A549 (cell line): ENCODE measurements around the gene SLC36A1.

Experiments used
- ESRRA ChIP-seq: fragments of 150-350 bp; IDR thresholded peaks from 2 replicates; pipeline ENCODE4 v1.6.1; 2014; ENCODE audit warnings: mild to moderate bottlenecking, low read length, borderline replicate concordance
- HOXA7 ChIP-seq: fragments of 250-450 bp; sonication (Bioruptor Pico); IDR thresholded peaks from 2 replicates; pipeline ENCODE4 v1.5.0; 2020; ENCODE audit warnings: mild to moderate bottlenecking, moderate library complexity
- MAFK ChIP-seq: fragments of 450-650 bp; IDR thresholded peaks from 2 replicates; pipeline ENCODE4 v1.6.1; 2014; ENCODE audit not compliant: partially characterized antibody
- MAX ChIP-seq: IDR thresholded peaks from 2 replicates; pipeline ENCODE4 v1.6.1; 2012
- POLR2A ChIP-seq: IDR thresholded peaks from 2 replicates; pipeline ENCODE4 v1.6.1; 2012; ENCODE audit warnings: mild to moderate bottlenecking, low read length
- RCOR1 ChIP-seq: fragments of 150-350 bp; IDR thresholded peaks from 2 replicates; pipeline ENCODE4 v1.6.1; 2014; ENCODE audit warnings: antibody characterized with exemption, low read length, low read depth
- TF ChIP-seq, protein P1 (sequence below): fragments of >200 bp; sonication (Bioruptor Twin); formaldehyde crosslinking; IDR thresholded peaks from 3 replicates; pipeline ENCODE4 v1.5.1; 2016
- TF ChIP-seq, protein P2 (sequence below): fragments of 200-600 bp; sonication (generic); IDR thresholded peaks from 2 replicates; pipeline ENCODE4 v1.6.1; 2016; ENCODE audit warnings: antibody characterized with exemption, mild to moderate bottlenecking, moderate library complexity

GRCh38 chr5:151475388-151475787 lies 28.0 kb downstream of the SLC36A1 start:
- no peak for TF ChIP-seq RCOR1
- no peak for TF ChIP-seq MAX
- no peak for TF ChIP-seq POLR2A
- no peak for TF ChIP-seq HOXA7 (CRISPR knock-in tag)
- no peak for TF ChIP-seq ESRRA
- TF ChIP-seq, protein P1, sequence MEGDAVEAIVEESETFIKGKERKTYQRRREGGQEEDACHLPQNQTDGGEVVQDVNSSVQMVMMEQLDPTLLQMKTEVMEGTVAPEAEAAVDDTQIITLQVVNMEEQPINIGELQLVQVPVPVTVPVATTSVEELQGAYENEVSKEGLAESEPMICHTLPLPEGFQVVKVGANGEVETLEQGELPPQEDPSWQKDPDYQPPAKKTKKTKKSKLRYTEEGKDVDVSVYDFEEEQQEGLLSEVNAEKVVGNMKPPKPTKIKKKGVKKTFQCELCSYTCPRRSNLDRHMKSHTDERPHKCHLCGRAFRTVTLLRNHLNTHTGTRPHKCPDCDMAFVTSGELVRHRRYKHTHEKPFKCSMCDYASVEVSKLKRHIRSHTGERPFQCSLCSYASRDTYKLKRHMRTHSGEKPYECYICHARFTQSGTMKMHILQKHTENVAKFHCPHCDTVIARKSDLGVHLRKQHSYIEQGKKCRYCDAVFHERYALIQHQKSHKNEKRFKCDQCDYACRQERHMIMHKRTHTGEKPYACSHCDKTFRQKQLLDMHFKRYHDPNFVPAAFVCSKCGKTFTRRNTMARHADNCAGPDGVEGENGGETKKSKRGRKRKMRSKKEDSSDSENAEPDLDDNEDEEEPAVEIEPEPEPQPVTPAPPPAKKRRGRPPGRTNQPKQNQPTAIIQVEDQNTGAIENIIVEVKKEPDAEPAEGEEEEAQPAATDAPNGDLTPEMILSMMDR: no peak
- TF ChIP-seq, protein P2, sequence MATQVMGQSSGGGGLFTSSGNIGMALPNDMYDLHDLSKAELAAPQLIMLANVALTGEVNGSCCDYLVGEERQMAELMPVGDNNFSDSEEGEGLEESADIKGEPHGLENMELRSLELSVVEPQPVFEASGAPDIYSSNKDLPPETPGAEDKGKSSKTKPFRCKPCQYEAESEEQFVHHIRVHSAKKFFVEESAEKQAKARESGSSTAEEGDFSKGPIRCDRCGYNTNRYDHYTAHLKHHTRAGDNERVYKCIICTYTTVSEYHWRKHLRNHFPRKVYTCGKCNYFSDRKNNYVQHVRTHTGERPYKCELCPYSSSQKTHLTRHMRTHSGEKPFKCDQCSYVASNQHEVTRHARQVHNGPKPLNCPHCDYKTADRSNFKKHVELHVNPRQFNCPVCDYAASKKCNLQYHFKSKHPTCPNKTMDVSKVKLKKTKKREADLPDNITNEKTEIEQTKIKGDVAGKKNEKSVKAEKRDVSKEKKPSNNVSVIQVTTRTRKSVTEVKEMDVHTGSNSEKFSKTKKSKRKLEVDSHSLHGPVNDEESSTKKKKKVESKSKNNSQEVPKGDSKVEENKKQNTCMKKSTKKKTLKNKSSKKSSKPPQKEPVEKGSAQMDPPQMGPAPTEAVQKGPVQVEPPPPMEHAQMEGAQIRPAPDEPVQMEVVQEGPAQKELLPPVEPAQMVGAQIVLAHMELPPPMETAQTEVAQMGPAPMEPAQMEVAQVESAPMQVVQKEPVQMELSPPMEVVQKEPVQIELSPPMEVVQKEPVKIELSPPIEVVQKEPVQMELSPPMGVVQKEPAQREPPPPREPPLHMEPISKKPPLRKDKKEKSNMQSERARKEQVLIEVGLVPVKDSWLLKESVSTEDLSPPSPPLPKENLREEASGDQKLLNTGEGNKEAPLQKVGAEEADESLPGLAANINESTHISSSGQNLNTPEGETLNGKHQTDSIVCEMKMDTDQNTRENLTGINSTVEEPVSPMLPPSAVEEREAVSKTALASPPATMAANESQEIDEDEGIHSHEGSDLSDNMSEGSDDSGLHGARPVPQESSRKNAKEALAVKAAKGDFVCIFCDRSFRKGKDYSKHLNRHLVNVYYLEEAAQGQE: no peak
- no peak for TF ChIP-seq MAFK
